H9 (cell line): ENCODE data around the gene IPO13. TPM values are rescaled to one million over a fixed set of nuclear protein-coding genes. Genes with fewer than 3 reads are reported as not detected.
A peak's percentile ranks its signal among the peaks of the same experiment; 100 is the strongest.

Experiments
- DNase-seq: peaks from one replicate; pipeline ENCODE4 v3.0.0-alpha.2; 2017
- H2AFZ ChIP-seq: one replicate; pipeline ENCODE4 v1.6.1; 2013; ENCODE audit warnings: mild to moderate bottlenecking, low read length, control low read depth, moderate library complexity
- H2AK5ac ChIP-seq: 2 replicates; pipeline ENCODE4 v1.6.1; 2013; ENCODE audit warnings: low read length, control low read depth, mixed read lengths; ENCODE audit not compliant: insufficient read length
- H2BK120ac ChIP-seq: one replicate; pipeline ENCODE4 v1.6.1; 2013; ENCODE audit warnings: low read depth, mild to moderate bottlenecking, low read length, control low read depth, inconsistent platforms; ENCODE audit not compliant: poor library complexity, severe bottlenecking
- H2BK12ac ChIP-seq: 2 replicates; pipeline ENCODE4 v1.6.1; 2013; ENCODE audit warnings: low read length, control low read depth, mixed read lengths, low read depth; ENCODE audit not compliant: insufficient read length
- H2BK15ac ChIP-seq: 2 replicates; pipeline ENCODE4 v1.6.1; 2013; ENCODE audit warnings: low read depth, low read length, control low read depth
- H2BK20ac ChIP-seq: one replicate; pipeline ENCODE4 v1.6.1; 2013; ENCODE audit warnings: low read depth, mild to moderate bottlenecking, low read length, control low read depth, inconsistent platforms; ENCODE audit not compliant: poor library complexity, severe bottlenecking
- H2BK5ac ChIP-seq: 2 replicates; pipeline ENCODE4 v1.6.1; 2013; ENCODE audit warnings: low read length, control low read depth, mixed read lengths; ENCODE audit not compliant: insufficient read length
- H3K14ac ChIP-seq: 2 replicates; pipeline ENCODE4 v1.6.1; 2013; ENCODE audit warnings: low read length, control low read depth; ENCODE audit not compliant: insufficient read depth
- H3K18ac ChIP-seq: 2 replicates; pipeline ENCODE4 v1.6.1; 2013; ENCODE audit warnings: low read depth, mild to moderate bottlenecking, mixed read lengths, low read length, control low read depth; ENCODE audit not compliant: insufficient read length
- H3K23ac ChIP-seq: 2 replicates; pipeline ENCODE4 v1.6.1; 2013; ENCODE audit warnings: low read length, control low read depth, mixed read lengths, low read depth; ENCODE audit not compliant: insufficient read length
- H3K23me2 ChIP-seq: 2 replicates; pipeline ENCODE4 v1.6.1; 2013; ENCODE audit warnings: low read depth, mild to moderate bottlenecking, mixed read lengths, low read length, control low read depth; ENCODE audit not compliant: insufficient read length, poor library complexity, severe bottlenecking
- H3K27ac ChIP-seq: 2 replicates; pipeline ENCODE4 v1.5.1; 2013; ENCODE audit warnings: low read length, control low read depth, mixed read lengths, low read depth; ENCODE audit not compliant: insufficient read length
- H3K27me3 ChIP-seq: 2 replicates; pipeline ENCODE4 v1.6.1; 2013; ENCODE audit warnings: low read length, control low read depth, inconsistent platforms; ENCODE audit not compliant: insufficient read depth
- H3K4ac ChIP-seq: 2 replicates; pipeline ENCODE4 v1.6.1; 2013; ENCODE audit warnings: low read depth, mild to moderate bottlenecking, control low read depth, inconsistent platforms, low read length, moderate library complexity
- H3K4me1 ChIP-seq: 2 replicates; pipeline ENCODE4 v1.6.1; 2013; ENCODE audit warnings: low read length, control low read depth, inconsistent platforms; ENCODE audit not compliant: insufficient read depth
- H3K4me2 ChIP-seq: 2 replicates; pipeline ENCODE4 v1.6.1; 2013; ENCODE audit warnings: low read length, control low read depth, mixed read lengths; ENCODE audit not compliant: insufficient read length, insufficient read depth
- H3K56ac ChIP-seq: 2 replicates; pipeline ENCODE4 v1.6.1; 2013; ENCODE audit warnings: low read depth, mild to moderate bottlenecking, mixed read lengths, low read length, control low read depth; ENCODE audit not compliant: insufficient read length
- H3K79me1 ChIP-seq: 2 replicates; pipeline ENCODE4 v1.6.1; 2013; ENCODE audit warnings: low read depth, mild to moderate bottlenecking, moderate library complexity, low read length, control low read depth, inconsistent platforms; ENCODE audit not compliant: insufficient read depth, poor library complexity, severe bottlenecking
- H3K79me2 ChIP-seq: 2 replicates; pipeline ENCODE4 v1.6.1; 2013; ENCODE audit warnings: low read length, control low read depth, inconsistent platforms; ENCODE audit not compliant: insufficient read depth
- H3K9ac ChIP-seq: 2 replicates; pipeline ENCODE4 v1.6.1; 2013; ENCODE audit warnings: low read length, control low read depth, mixed read lengths; ENCODE audit not compliant: insufficient read length; ENCODE audit errors: extremely low read depth
- H3K9me3 ChIP-seq: one replicate; pipeline ENCODE4 v1.6.1; 2013; ENCODE audit warnings: low read depth, low read length, inconsistent platforms; ENCODE audit not compliant: control insufficient read depth
- H3T11ph ChIP-seq: one replicate; pipeline ENCODE4 v1.6.1; 2013; ENCODE audit warnings: mild to moderate bottlenecking, low read length, control low read depth, inconsistent platforms
- H4K20me1 ChIP-seq: one replicate; pipeline ENCODE4 v1.6.1; 2013; ENCODE audit not compliant: control insufficient read depth, insufficient read length, insufficient read depth
- H4K5ac ChIP-seq: 2 replicates; pipeline ENCODE4 v1.6.1; 2013; ENCODE audit warnings: low read depth, mild to moderate bottlenecking, mixed read lengths, low read length, control low read depth; ENCODE audit not compliant: insufficient read length
- H4K8ac ChIP-seq: replicated peaks from 2 replicates; pipeline ENCODE4 v1.6.1; 2013; ENCODE audit warnings: low read length, control low read depth, mixed read lengths, low read depth; ENCODE audit not compliant: insufficient read length
- H4K91ac ChIP-seq: 2 replicates; pipeline ENCODE4 v1.6.1; 2013; ENCODE audit warnings: low read depth, mild to moderate bottlenecking, moderate library complexity, mixed read lengths, low read length, control low read depth; ENCODE audit not compliant: insufficient read length
- H3K27ac Mint-ChIP-seq, 3 experiments: 2 replicates in 2 of 3; 3 replicates in 1 of 3; pipeline ENCODE4 v1.8.0; 2020 to 2021; ENCODE audit warnings: mixed read lengths in 3 of 3, mild to moderate bottlenecking in 1 of 3, moderate library complexity in 1 of 3
- H3K27me3 Mint-ChIP-seq: 2 replicates; pipeline ENCODE4 v1.8.0; 2021; ENCODE audit warnings: low read depth, mild to moderate bottlenecking, moderate library complexity, mixed read lengths
- H3K36me3 Mint-ChIP-seq, 3 experiments: 2 replicates in 2 of 3; 3 replicates in 1 of 3; pipeline ENCODE4 v1.8.0; 2020 to 2021; ENCODE audit warnings: low read depth in 3 of 3, mixed read lengths in 3 of 3; ENCODE audit not compliant: insufficient read depth in 1 of 3
- H3K4me1 Mint-ChIP-seq, 2 experiments: 2 replicates each; pipeline ENCODE4 v1.8.0; 2020; ENCODE audit warnings: mixed read lengths in 2 of 2
- H3K4me3 Mint-ChIP-seq, 2 experiments: 2 replicates in 1 of 2; 3 replicates in 1 of 2; pipeline ENCODE4 v1.8.0; 2020 to 2021; ENCODE audit warnings: mild to moderate bottlenecking in 2 of 2, mixed read lengths in 2 of 2, moderate library complexity in 1 of 2
- H3K9me3 Mint-ChIP-seq, 2 experiments: 2 replicates in 1 of 2; 3 replicates in 1 of 2; pipeline ENCODE4 v1.8.0; 2020; ENCODE audit warnings: mild to moderate bottlenecking in 2 of 2, mixed read lengths in 2 of 2, moderate library complexity in 1 of 2
- WGBS: extraction: QIAGEN DNeasy Blood & Tissue Kit; methylation state at CpG from one replicate; pipeline ENCODE4 v1.1.7; 2013; ENCODE audit warnings: missing lambda C conversion rate, low lambda C conversion rate, mixed read lengths; ENCODE audit not compliant: insufficient read length; ENCODE audit errors: extremely low coverage; 5-methylcytosine and 5-hydroxymethylcytosine counted together
- total RNA-seq: library from RNA; stranded (reverse); gene quantifications from 2 replicates; pipeline ENCODE4 v1.2.1, GENCODE V29; 2021
- TF ChIP-seq, protein P1 (sequence below): fragments of 200-600 bp; sonication (generic); conservative IDR thresholded peaks from 3 replicates; pipeline ENCODE4 v1.8.0; 2021; ENCODE audit warnings: antibody characterized with exemption, mild to moderate bottlenecking

The IPO13 gene
- total RNA-seq, 1 experiment from 2014 or later: 24.5 TPM

DNA sequence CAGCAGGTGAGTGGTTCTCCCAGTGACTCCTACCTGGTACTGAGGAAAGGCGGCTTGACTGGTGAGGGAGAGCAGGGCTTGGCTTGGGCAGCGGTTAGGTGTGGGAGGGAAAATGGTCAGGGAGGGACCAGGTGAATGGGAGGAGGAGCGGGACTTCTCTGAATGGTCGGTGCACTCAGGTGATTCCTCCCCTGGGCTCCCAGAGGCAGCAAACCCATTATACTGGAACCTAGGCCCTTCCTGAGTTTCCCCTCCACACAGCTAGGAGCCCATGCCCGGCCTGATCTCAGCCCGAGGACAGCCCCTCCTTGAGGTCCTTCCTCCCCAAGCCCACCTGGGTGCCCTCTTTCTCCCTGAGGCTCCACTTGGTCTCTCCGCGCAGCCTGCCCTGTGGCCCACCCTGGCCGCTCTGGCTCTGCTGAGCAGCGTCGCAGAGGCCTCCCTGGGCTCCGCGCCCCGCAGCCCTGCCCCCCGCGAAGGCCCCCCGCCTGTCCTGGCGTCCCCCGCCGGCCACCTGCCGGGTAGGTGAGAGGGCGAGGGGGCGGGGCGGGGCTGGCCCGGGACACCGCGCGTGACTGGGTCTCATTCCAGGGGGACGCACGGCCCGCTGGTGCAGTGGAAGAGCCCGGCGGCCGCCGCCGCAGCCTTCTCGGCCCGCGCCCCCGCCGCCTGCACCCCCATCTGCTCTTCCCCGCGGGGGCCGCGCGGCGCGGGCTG is 10.9 kb upstream of the IPO13 start:
- Histone ChIP-seq H2AFZ (no peak overlapping the region), H3K27me3 (no peaks in the 10 kb centered on the region), H3K4me1 (peaks cover 8% of the 10 kb centered on the region; the same call in 1 of the 2 replicates), H2BK20ac (no peak overlapping the region), H3K4me2 (peak overlapping the region; percentile 10), H3K23ac (no peak overlapping the region), H3K4ac (no peak overlapping the region), H3K14ac (no peak overlapping the region; the same call in 1 of the 2 replicates), H2BK15ac (no peak overlapping the region), H3K56ac (no peak overlapping the region), H4K8ac (no peak overlapping the region), H2BK12ac (no peak overlapping the region), H3K23me2 (peaks cover 21% of the 10 kb centered on the region), H4K20me1 (no peaks in the 10 kb centered on the region), H3K9ac (no peak overlapping the region), H2AK5ac (no peak overlapping the region), H3K79me1 (no peaks in the 10 kb centered on the region), H4K5ac (no peak overlapping the region), H3K79me2 (no peaks in the 10 kb centered on the region), H3K18ac (no peak overlapping the region), H3K27ac (no peak overlapping the region), H3K9me3 (no peaks in the 10 kb centered on the region), H3T11ph (no peak overlapping the region), H4K91ac (no peak overlapping the region), H2BK120ac (no peak overlapping the region), H2BK5ac (no peak overlapping the region)
- Mint-ChIP-seq H3K4me3 (peak overlapping the region; percentile 62 to 69), H3K36me3 (peaks cover 0 to 6% (median 0%) of the 10 kb centered on the region in 3 experiments; a peak in 2 of 7 replicates), H3K27ac (peak overlapping the region in 1 of 3 experiments; percentile 44; a peak in 1 of 7 replicates), H3K9me3 (no peaks in the 10 kb centered on the region), H3K4me1 (peaks cover 46 to 49% of the 10 kb centered on the region in 2 experiments), H3K27me3 (peaks cover 15% of the 10 kb centered on the region)
- TF ChIP-seq, protein P1, sequence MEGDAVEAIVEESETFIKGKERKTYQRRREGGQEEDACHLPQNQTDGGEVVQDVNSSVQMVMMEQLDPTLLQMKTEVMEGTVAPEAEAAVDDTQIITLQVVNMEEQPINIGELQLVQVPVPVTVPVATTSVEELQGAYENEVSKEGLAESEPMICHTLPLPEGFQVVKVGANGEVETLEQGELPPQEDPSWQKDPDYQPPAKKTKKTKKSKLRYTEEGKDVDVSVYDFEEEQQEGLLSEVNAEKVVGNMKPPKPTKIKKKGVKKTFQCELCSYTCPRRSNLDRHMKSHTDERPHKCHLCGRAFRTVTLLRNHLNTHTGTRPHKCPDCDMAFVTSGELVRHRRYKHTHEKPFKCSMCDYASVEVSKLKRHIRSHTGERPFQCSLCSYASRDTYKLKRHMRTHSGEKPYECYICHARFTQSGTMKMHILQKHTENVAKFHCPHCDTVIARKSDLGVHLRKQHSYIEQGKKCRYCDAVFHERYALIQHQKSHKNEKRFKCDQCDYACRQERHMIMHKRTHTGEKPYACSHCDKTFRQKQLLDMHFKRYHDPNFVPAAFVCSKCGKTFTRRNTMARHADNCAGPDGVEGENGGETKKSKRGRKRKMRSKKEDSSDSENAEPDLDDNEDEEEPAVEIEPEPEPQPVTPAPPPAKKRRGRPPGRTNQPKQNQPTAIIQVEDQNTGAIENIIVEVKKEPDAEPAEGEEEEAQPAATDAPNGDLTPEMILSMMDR: no peak
- no CpG with 5 or more reads among the region's 48 CpGs for WGBS
- peak; percentile 87 for DNase-seq
